GM18505 (cell line): ENCODE measurements around the gene GADD45B.
"Not testable (repeated sequence)": the region's sequence is repeated elsewhere in the genome, so short reads cannot be mapped to it uniquely, and the experiment has no call there.

ENCODE experiments used
- ATAC-seq: cut with Tn5 transposase; IDR thresholded peaks from one replicate; pipeline ENCODE4 v1.9.1; 2021; ENCODE audit not compliant: unreplicated experiment
- POLR2A ChIP-seq: IDR thresholded peaks from 4 replicates; pipeline ENCODE4 v1.6.1; 2011; ENCODE audit warnings: borderline replicate concordance; ENCODE audit not compliant: insufficient read depth, insufficient read length; ENCODE audit errors: extremely low read depth

GADD45B gene

GRCh38 chr19:2514981-2515518 lies 39.1 kb downstream of the GADD45B start:
- ATAC-seq: no peak
- no peak for TF ChIP-seq POLR2A

GRCh38 chr19:2516727-2517126 lies 40.8 kb downstream of the GADD45B start:
- TF ChIP-seq POLR2A: no peak
- ATAC-seq: no peak

- no peak for TF ChIP-seq POLR2A
- no peak for ATAC-seq
Observed at GRCh38 chr19:2517881-2518601, 42.1 kb downstream of the GADD45B start.

- not testable (repeated sequence) for ATAC-seq
Observed at GRCh38 chr19:2518856-2519255, 42.9 kb downstream of the GADD45B start.

GRCh38 chr19:2519482-2519881 lies 43.6 kb downstream of the GADD45B start:
- no peak for TF ChIP-seq POLR2A
- ATAC-seq: no peak

GRCh38 chr19:2523630-2524311 lies 47.8 kb downstream of the GADD45B start:
- no peak for ATAC-seq
- no peak for TF ChIP-seq POLR2A

- no peak for ATAC-seq
- no peak for TF ChIP-seq POLR2A
Observed at GRCh38 chr19:2524361-2524839, 48.5 kb downstream of the GADD45B start.

GRCh38 chr19:2524840-2525723 lies 49.2 kb downstream of the GADD45B start:
- ATAC-seq: no peak
- TF ChIP-seq POLR2A: no peak

- ATAC-seq: no peak
- no peak for TF ChIP-seq POLR2A
Observed at GRCh38 chr19:2527171-2527570, 51.2 kb downstream of the GADD45B start.

GRCh38 chr19:2527686-2528085 lies 51.8 kb downstream of the GADD45B start:
- no peak for ATAC-seq
- no peak for TF ChIP-seq POLR2A
